Upper lobe of left lung (tissue), 4 donors: ENCODE results near the gene TP53I3.

Experiments
- POLR2AphosphoS5 ChIP-seq, 2 donors: sonication (generic); formaldehyde crosslinking; IDR thresholded peaks; one replicate each; pipeline ENCODE4 v1.5.1; 2017; ENCODE audit warnings: antibody characterized with exemption in 2 of 2
- TF ChIP-seq, protein P1 (sequence below), 6 experiments: fragments of 450-650 bp in 4 of 6; fragments of 200-600 bp in 2 of 6; sonication (generic) in 2 of 6; IDR thresholded peaks; one replicate each; pipeline ENCODE4 v1.5.1; 2016 to 2019; ENCODE audit warnings: antibody characterized with exemption in 6 of 6

GRCh38 chr2:24107336-24107735 is 22.7 kb upstream of the TP53I3 start:
- TF ChIP-seq, protein P1, sequence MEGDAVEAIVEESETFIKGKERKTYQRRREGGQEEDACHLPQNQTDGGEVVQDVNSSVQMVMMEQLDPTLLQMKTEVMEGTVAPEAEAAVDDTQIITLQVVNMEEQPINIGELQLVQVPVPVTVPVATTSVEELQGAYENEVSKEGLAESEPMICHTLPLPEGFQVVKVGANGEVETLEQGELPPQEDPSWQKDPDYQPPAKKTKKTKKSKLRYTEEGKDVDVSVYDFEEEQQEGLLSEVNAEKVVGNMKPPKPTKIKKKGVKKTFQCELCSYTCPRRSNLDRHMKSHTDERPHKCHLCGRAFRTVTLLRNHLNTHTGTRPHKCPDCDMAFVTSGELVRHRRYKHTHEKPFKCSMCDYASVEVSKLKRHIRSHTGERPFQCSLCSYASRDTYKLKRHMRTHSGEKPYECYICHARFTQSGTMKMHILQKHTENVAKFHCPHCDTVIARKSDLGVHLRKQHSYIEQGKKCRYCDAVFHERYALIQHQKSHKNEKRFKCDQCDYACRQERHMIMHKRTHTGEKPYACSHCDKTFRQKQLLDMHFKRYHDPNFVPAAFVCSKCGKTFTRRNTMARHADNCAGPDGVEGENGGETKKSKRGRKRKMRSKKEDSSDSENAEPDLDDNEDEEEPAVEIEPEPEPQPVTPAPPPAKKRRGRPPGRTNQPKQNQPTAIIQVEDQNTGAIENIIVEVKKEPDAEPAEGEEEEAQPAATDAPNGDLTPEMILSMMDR (IDR thresholded peaks at IDR 0.05), result no peak
- TF ChIP-seq POLR2AphosphoS5 (IDR thresholded peaks at IDR 0.05), result no peak
